AG04449 (cell line): ENCODE data around the gene UROC1.

Experiments
- CTCF ChIA-PET: fragments of 350-600 bp; formaldehyde crosslinking; extraction: SDS; loops from one replicate; lab custom pipeline; 2021; ENCODE audit warnings: antibody characterized with exemption; lab: Yijun Ruan, JAX
- POLR2A ChIA-PET: fragments of 400-600, 350-600 bp; formaldehyde crosslinking; extraction: SDS; loops from one replicate; lab custom pipeline; 2020; ENCODE audit warnings: antibody characterized with exemption, inconsistent platforms; lab: Yijun Ruan, JAX
- DNase-seq: peaks from one replicate; pipeline ENCODE4 v3.0.0-alpha.2; 2010; ENCODE audit warnings: low read depth, low spot score
- H3K4me3 ChIP-seq: 2 replicates; pipeline ENCODE4 v1.5.1; 2011; ENCODE audit warnings: low read depth, mild to moderate bottlenecking, control low read depth, low read length
- TF ChIP-seq, protein P1 (sequence below): IDR thresholded peaks from one replicate; pipeline ENCODE4 v1.5.1; 2011; ENCODE audit warnings: mild to moderate bottlenecking, moderate library complexity, low read length, control low read depth, inconsistent platforms; ENCODE audit not compliant: insufficient read depth; ENCODE audit errors: missing control alignments

UROC1 gene

DNA sequence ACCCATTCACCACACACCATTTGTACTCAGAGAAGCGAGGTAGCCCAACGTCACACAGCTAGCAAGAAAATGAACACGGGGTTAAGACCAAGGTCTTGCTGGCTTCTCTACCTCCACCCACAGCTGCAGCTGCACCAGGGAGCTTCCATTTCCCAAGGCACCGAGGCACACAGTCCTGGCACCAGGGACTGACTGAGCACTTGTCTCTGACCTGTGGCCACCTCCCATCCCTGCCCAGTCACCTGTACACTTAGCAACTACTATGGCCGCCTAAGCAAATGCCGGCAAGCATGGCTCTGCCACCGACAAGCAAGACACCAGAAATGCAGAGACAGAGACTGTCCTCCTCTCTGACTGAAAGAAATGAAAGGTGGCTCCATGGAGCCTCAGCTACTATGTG lies 57.2 kb downstream of the UROC1 start:
- no peak for DNase-seq
- ChIA-PET CTCF (interaction anchor here (1.0 to 1.4 kb wide), 2 partner anchors 62 to 326 kb away, joined by 3 read pairs; no protein-coding TSS in a partner anchor), POLR2A (no interaction called here)
- H3K4me3 ChIP-seq = no peak overlapping the region
- TF ChIP-seq, protein P1, sequence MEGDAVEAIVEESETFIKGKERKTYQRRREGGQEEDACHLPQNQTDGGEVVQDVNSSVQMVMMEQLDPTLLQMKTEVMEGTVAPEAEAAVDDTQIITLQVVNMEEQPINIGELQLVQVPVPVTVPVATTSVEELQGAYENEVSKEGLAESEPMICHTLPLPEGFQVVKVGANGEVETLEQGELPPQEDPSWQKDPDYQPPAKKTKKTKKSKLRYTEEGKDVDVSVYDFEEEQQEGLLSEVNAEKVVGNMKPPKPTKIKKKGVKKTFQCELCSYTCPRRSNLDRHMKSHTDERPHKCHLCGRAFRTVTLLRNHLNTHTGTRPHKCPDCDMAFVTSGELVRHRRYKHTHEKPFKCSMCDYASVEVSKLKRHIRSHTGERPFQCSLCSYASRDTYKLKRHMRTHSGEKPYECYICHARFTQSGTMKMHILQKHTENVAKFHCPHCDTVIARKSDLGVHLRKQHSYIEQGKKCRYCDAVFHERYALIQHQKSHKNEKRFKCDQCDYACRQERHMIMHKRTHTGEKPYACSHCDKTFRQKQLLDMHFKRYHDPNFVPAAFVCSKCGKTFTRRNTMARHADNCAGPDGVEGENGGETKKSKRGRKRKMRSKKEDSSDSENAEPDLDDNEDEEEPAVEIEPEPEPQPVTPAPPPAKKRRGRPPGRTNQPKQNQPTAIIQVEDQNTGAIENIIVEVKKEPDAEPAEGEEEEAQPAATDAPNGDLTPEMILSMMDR = no peak

DNA sequence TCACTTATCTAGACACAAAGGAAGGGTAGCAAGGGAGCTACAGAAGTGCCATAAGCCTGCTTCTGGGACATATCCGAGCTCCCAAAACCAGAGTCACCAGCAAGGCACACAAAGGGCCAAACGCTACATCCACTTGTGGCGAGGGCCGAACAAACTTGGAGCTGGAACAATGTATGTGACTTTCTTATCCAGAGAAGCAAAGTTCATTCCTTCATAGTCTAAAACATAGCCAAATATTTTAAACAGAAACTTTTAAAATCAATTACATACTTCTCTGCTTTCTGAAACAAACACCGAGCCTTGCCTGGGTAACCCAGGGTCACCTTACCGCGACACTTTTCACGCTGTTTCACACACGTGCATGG lies 57.8 kb downstream of the UROC1 start:
- no peak overlapping the region for H3K4me3 ChIP-seq
- TF ChIP-seq, protein P1 = no peak
- POLR2A ChIA-PET = no interaction called here
- CTCF ChIA-PET = interaction anchor here (1.4 kb wide), 1 partner anchor 62 kb away, joined by 3 read pairs; no protein-coding TSS in a partner anchor
- no peak for DNase-seq

DNA sequence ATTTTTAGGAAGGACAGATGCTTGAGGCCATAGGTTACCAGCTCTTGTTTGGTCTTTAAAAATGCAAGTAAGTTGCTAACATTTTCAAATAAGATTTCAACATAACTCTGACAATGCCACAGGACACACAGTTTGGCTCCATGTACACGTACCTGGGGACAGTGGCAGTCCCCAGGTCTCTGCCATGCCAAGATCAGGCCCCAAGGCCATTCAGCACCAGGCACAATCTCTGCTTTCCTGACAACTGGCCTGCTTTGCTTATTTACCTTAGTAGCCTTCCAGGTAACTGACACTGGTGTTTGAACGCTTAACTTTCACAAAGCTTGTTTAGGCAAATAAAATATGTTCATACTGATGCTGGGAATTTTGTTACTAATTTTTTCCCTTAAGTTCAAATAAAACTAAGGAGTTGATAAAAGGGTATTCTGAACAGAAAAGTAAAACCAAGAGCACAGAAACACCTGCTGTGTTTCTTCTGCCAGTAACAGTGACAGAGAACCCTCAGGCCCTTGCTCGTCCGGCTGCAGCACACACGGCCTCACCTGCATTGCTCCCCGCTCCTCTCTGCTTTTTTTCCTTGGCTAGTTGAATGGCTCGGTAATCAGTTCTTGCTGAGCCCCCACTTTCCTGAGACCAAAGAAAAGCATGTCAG lies 58.3 kb downstream of the UROC1 start:
- H3K4me3 ChIP-seq = no peak overlapping the region
- DNase-seq = no peak
- POLR2A ChIA-PET = no interaction called here
- TF ChIP-seq, protein P1 = no peak
- CTCF ChIA-PET = no interaction called here

DNA sequence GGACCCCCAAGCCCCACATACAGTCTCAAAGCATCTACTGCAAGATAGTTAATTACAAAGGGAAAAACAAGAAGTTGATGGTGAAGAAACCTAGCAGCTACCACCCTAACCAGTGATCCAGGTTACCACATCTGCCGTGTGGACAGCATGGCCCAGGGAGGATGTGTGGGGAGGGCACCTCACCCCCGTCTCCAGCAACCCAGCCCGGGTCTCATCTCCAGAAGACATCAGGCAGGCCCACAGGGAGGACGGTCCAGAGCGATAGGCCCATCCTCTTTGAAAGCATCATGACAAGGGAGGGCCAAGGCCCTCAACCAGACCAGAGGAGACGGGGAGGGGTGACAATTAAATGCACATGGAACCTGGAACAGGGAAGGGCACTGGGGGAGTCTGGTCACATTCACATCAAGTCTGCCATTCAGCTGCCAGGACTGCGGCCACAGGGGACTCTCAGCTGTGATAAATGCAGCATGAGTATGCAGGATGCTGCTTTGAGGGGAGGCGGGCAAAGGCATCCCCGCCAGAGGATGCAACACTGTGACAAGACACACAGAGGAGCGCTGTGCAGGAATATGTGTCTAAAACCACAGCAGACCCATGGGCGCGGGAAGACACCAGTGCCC lies 60.7 kb downstream of the UROC1 start:
- CTCF ChIA-PET = interaction anchor here (1.3 to 2.7 kb wide), 3 partner anchors 10 to 322 kb away, joined by 3 to 11 read pairs (median 4); no protein-coding TSS in a partner anchor
- no peak overlapping the region for H3K4me3 ChIP-seq
- DNase-seq = no peak
- POLR2A ChIA-PET = no interaction called here
- TF ChIP-seq, protein P1 = no peak

DNA sequence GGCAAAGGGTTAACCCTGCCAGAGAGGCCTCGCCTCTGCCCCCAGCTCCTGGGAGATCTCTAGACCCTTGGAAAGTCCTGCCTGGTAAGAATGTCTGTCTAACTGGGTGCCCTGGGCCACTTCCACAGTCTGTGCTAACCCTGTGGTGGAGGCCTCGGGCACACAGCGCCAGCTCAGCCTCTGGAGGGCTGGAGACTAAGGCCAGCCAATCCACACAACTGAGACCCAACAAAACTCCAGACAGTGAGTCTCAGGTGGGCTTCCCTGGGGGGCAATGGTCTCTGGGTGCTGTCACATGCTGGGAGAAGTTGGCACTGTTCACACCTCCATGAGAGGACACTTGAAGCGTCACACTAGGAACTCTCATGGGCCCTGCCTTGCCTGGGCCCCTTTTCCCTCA lies 61.4 kb downstream of the UROC1 start:
- POLR2A ChIA-PET = no interaction called here

More for the DNA sequence above, 61.4 kb downstream of the UROC1 start:
- DNase-seq = no peak
- no peak overlapping the region for H3K4me3 ChIP-seq
- TF ChIP-seq, protein P1 = no peak
- CTCF ChIA-PET = interaction anchor here (1.3 to 2.7 kb wide), 3 partner anchors 11 to 322 kb away, joined by 3 to 11 read pairs (median 4); no protein-coding TSS in a partner anchor
